B cell (primary cell): Measurements from ENCODE around the gene SPOCK1.

Experiments
- CTCF ChIP-seq: fragments of 200-600 bp; IDR thresholded peaks from one replicate; pipeline ENCODE4 v1.8.0; 2022; ENCODE audit warnings: antibody characterized with exemption, mild to moderate bottlenecking
- EZH2 ChIP-seq: IDR thresholded peaks from 2 replicates; pipeline ENCODE4 v1.6.1; 2012; ENCODE audit warnings: borderline replicate concordance, low read depth, mild to moderate bottlenecking, moderate library complexity, low read length; ENCODE audit not compliant: insufficient read depth, poor library complexity, severe bottlenecking

GRCh38 chr5:137122558-137122957 is 376.6 kb downstream of the SPOCK1 start:
- TF ChIP-seq CTCF: no peak
- no peak for TF ChIP-seq EZH2
